ENCODE results near the gene RHBDD2.
"Not testable (repeated sequence)": the region's sequence is repeated elsewhere in the genome, so short reads cannot be mapped to it uniquely, and the experiment has no call there.

GRCh38 chr7:75883265-75883824 lies 4.5 kb downstream of the RHBDD2 start:
- TF ChIP-seq ZNF8 (CRISPR knock-in tag; IDR thresholded peaks at IDR 0.05); BACH2 (CRISPR knock-in tag; IDR thresholded peaks at IDR 0.05; ENCODE audit: borderline replicate concordance); CSRNP3 (CRISPR knock-in tag; IDR thresholded peaks at IDR 0.05); ISL1 (CRISPR knock-in tag; IDR thresholded peaks at IDR 0.05); ZC3H10 (CRISPR knock-in tag; IDR thresholded peaks at IDR 0.05); POU6F1 (CRISPR knock-in tag; IDR thresholded peaks at IDR 0.05; ENCODE audit: borderline replicate concordance, low read depth); GLIS3 (CRISPR knock-in tag; IDR thresholded peaks at IDR 0.05); SNAI2 (CRISPR knock-in tag; IDR thresholded peaks at IDR 0.05); PATZ1 (CRISPR knock-in tag; IDR thresholded peaks at IDR 0.05; ENCODE audit: borderline replicate concordance); ZNF565 (CRISPR knock-in tag; conservative IDR thresholded peaks at IDR 0.05; ENCODE audit: low read depth); ESRRG (CRISPR knock-in tag; IDR thresholded peaks at IDR 0.05); ARNTL (CRISPR knock-in tag; IDR thresholded peaks at IDR 0.05; ENCODE audit: borderline replicate concordance, low read depth); ZFP30 (CRISPR knock-in tag; IDR thresholded peaks at IDR 0.05): not testable (repeated sequence)

All from SK-N-SH treated with all-trans-retinoic acid at 6 μM for 48 hours (cell line).